Measurements from ENCODE around the gene SYAP1. TPM values are rescaled to one million over a fixed set of nuclear protein-coding genes. Genes with fewer than 3 reads are reported as not detected.

Gene SYAP1
- total and polyA plus RNA-seq, 9 of the 15 experiments (the other 6 are each of a cell fraction or from before 2014, with no cell fraction given), result 5.7 to 35.3 (median 27.6) TPM

- TF ChIP-seq MCM3 (IDR thresholded peaks at IDR 0.05) (no peak), FOXK2 (conservative IDR thresholded peaks at IDR 0.05 in 1 of 2, IDR thresholded peaks at IDR 0.05 in 1 of 2; ENCODE audit: low read depth in 2 of 2) (peak in 1 of 2 experiments; percentile 47; a peak in 2 of 4 replicates), ZNF143 (CRISPR knock-in tag; IDR thresholded peaks at IDR 0.05) (peak; percentile 92), BDP1 (IDR thresholded peaks at IDR 0.05; ENCODE audit: insufficient read depth, insufficient read length) (no peak), CREB3L1 (IDR thresholded peaks at IDR 0.05; ENCODE audit: borderline replicate concordance, low read depth) (peak; percentile 78; the same call in 1 of the 2 replicates), POU5F1 (IDR thresholded peaks at IDR 0.05; ENCODE audit: borderline replicate concordance, low read depth, low read length, partially characterized antibody) (no peak), BRD9 (IDR thresholded peaks at IDR 0.05; ENCODE audit: low read depth, partially characterized antibody) (no peak), IRF1 (CRISPR knock-in tag; IDR thresholded peaks at IDR 0.05; ENCODE audit: borderline replicate concordance) (no peak), ZNF609 (CRISPR knock-in tag; IDR thresholded peaks at IDR 0.05; ENCODE audit: borderline replicate concordance) (no peak), NRF1 (conservative IDR thresholded peaks at IDR 0.05 in 1 of 2, IDR thresholded peaks at IDR 0.05 in 1 of 2) (peak; percentile 84 to 88), SAFB2 (IDR thresholded peaks at IDR 0.05; ENCODE audit: borderline replicate concordance, low read depth, low read length, severe bottlenecking) (no peak), THRB (CRISPR knock-in tag; conservative IDR thresholded peaks at IDR 0.05) (no peak), ZSCAN32 (CRISPR knock-in tag; IDR thresholded peaks at IDR 0.05) (no peak), WHSC1 (IDR thresholded peaks at IDR 0.05; ENCODE audit: low read length) (no peak), SRSF7 (optimal IDR thresholded peaks at IDR 0.05; ENCODE audit: low read depth, low read length) (no peak), SNRNP70 (optimal IDR thresholded peaks at IDR 0.05; ENCODE audit: low read depth, low read length) (no peak), NR2C2 (CRISPR knock-in tag; IDR thresholded peaks at IDR 0.05) (no peak), NR2C2 (tag; IDR thresholded peaks at IDR 0.05) (peak; percentile 76), TCFL5 (CRISPR knock-in tag; conservative IDR thresholded peaks at IDR 0.05) (no peak), POLR2H (tag; IDR thresholded peaks at IDR 0.05; ENCODE audit: low read depth) (peak; percentile 77)
Measured at GRCh38 chrX:16786139-16786790, 66.9 kb downstream of the SYAP1 start, which contains the start of gene TXLNG (continued).

Data from K562 (cell line).